NCI-H1417 (cell line): Measurements from ENCODE around the gene NEDD1.

Experiments
- DNase-seq, 3 experiments: peaks; one replicate each; lab custom pipeline; 2025; lab: John Stamatoyannopoulos, UW

NEDD1 gene, protein sequence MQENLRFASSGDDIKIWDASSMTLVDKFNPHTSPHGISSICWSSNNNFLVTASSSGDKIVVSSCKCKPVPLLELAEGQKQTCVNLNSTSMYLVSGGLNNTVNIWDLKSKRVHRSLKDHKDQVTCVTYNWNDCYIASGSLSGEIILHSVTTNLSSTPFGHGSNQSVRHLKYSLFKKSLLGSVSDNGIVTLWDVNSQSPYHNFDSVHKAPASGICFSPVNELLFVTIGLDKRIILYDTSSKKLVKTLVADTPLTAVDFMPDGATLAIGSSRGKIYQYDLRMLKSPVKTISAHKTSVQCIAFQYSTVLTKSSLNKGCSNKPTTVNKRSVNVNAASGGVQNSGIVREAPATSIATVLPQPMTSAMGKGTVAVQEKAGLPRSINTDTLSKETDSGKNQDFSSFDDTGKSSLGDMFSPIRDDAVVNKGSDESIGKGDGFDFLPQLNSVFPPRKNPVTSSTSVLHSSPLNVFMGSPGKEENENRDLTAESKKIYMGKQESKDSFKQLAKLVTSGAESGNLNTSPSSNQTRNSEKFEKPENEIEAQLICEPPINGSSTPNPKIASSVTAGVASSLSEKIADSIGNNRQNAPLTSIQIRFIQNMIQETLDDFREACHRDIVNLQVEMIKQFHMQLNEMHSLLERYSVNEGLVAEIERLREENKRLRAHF

DNA sequence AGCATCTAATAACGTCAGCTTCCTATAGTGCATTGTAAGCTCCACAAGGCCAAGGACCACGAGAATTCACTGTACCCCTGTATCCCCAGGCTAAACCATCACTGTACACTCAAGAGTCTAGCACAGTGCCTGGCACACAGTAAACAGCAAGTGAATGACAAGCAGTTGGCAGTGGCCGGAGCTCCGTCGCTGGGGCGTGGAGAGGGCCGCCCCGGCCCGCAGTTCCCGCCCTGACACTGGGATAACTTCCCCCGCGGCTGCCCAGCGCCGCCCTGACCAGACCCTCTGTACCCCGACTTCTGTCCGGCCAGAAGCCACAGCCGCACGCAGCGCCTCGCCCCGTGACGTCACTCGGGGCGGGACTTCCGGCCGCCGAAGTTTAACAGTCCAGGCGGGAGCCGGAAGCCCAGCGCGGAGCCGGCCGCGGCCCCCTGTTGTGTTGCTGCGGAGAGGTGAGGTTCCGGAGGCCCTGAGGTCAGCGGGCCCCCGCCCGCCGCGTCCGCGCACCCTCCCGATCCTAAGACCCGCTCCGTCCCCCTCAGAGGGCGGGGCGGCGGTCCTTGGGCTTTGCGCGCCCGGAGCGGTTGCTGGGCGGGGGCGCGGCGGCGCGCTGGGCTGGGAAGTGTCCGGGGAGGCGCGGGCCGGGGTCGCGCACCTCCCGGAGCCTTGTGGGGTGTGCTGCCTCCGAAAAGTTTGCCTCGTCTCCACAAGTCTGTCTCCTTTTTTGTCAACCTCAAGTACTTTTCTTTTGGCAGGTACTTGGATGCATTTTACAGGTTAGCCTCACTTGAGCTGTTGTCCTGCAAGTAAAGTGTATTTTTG is at the start of gene NEDD1:
NEDD1 (plus strand) TSS at position 409 of the 822 bp plus-strand sequence. CDS start 2,503 bp downstream, outside the sequence.
- peak; percentile 86 to 94 (median 93) for DNase-seq

DNA sequence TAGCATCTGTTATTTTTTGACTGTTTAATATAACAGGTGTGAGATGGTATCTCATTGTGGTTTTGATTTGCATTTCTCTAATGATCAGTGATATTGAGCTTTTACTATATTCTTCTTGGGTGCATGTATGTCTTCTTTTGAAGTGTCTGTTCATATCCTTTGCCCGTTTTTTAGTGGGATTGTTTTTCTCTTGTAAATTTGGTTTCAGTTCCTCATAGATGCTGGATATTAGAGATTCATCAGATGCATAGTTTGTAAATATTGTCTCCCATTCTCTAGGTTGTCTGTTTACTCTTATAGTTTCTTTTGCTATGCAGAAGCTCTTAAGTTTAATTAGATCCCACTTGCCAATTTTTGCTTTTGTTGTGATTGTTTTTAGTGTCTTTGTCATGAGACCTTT is 48.9 kb upstream of the NEDD1 start:
- DNase-seq = no peak

DNA sequence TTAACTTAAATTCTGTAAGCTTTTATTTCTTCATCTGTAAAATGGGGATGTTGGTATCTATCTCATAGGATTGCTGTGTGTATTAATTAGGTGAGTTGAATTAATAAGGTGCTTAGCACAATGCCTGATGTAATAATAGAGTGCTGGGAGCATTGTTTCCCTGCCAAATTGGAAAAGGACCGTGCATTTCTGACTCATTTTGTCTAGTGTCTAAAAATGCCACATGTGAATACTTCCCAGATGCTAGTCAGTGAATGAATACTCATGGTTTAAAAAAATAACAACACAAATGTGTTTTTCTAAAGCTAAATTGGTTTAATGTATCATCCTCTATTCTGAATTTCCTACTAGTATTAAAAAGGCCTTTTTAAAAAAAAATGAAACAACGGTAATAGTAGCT is 45.4 kb upstream of the NEDD1 start:
- DNase-seq = no peak

DNA sequence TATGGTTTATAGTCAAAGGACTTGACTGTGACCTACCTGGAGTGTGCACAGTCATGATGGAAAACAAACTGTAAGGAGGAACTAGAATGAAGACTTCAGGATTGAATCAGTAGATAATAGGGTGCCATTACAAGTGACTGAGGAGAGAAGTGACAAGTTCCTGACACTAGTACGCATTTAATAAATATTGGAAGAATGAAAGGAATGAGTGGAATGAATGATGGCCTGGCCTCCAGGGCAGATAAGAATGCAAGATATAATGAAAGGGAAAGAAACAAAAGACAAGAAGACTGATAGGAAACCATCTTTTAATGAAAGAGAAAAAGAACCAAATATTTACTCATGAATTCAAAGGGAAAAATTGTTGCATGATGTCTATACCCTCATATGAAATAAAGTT is 44.7 kb upstream of the NEDD1 start:
- DNase-seq = no peak

DNA sequence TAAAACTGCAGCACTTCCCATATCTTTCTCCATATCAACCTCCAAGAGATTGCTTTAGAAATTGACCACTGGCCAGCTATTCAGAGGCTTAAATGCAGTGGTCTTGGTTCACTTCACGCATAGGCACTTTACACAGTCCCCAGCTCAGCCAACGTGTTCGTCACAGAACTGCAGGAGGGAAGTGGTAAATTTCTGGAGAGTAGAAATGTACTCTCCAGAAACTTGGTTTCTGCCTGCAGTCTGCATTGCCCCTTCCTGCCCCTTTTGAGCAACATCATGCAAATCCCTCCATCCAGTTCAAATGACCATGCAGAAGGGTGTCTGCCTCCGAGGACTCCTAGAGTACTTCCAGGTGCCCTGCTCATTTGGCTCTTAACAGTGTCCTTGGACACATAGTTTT is 42.7 kb upstream of the NEDD1 start:
- no peak for DNase-seq

DNA sequence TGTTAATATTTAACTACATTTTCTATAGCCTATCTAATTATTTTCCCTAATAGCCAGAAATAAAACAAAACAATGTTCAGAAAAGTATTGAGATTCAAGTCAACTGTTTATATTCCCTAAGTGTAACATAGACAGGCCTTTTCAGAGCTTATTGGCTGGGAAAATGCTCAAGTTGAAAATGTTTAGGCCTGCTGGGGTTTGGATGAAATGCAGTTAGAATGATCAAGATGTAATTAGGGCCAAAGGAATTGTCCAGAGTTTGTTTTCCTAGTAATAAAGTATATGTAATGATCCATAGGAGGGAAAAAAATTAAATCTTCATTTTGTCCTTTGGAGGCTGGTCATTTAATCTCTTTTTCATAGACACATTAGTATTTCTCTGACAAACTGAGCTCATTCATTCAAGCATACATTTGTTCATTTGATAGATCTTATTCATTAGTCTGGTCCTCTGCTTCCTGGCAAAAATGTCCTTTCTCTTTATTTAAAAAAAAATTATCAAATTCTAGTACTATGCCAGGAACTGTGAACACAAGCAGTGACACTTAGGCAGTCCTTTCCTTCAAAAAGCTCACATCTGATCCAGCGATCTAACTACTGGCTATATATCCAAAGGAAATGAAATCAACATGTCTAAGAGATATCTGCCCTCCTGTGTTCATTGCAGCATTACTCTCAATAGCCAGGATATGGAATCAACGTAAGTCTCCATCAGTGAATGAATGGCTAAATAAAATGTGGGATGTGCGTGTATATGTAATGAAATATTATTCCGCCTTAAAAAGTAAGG is 40.1 kb upstream of the NEDD1 start:
- DNase-seq = peak in 1 of 3 experiments; percentile 7

DNA sequence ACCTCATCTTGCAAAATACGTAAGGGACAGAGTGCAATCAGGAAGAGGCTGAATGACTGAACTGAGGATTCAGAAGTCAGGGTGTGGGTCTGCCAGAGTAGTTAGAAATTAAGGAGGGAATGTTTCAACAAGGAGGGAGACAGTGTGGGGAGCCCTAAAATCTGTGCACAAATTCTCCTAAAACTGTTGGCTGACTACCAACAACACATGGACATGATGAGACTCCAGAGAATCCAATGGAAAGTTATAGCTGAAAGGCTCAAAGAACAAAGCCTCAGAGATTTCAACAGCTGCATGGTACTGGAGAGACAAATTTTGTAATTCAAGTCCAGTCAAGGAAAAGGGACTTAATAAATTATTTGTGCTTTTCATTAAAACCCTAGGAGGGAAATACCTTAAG is 36.1 kb upstream of the NEDD1 start:
- DNase-seq = no peak

DNA sequence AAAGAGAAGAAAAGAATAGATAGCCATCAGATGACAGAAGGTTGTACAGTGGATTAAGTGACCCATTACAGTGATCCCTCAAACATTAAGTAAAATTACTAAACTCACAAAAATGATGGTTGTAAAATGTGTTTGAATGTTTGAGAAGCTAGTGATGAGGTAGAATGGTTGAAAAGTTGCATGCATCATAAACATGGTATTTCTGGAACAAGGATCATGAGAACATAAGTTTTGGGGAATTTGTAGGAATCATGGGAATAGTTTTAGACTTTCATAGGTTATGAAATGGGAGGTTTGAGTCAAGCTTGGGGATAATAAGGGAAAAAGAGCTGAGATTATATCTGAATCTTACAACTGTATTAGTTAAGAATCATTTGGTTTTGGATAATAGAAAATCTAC is 34.1 kb upstream of the NEDD1 start:
- no peak for DNase-seq

DNA sequence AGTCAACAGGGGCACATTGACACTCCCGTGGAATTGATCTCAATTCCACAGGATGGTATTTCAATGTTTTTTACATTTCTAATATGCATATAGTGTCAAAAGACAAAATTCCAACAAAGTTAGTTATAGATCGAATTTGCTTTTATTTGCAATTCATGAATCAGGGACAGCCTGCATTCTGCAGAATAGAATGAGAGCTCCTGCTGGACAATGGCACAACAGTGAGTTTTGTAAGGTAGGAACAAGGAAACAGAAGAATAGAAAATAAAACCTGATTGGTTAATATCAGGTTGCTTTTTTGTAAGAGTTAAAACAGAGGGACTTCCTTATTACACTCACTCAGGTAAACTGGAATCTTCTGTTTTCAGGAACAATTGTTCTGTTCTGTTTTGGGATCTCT is 32.8 kb upstream of the NEDD1 start:
- DNase-seq = no peak

DNA sequence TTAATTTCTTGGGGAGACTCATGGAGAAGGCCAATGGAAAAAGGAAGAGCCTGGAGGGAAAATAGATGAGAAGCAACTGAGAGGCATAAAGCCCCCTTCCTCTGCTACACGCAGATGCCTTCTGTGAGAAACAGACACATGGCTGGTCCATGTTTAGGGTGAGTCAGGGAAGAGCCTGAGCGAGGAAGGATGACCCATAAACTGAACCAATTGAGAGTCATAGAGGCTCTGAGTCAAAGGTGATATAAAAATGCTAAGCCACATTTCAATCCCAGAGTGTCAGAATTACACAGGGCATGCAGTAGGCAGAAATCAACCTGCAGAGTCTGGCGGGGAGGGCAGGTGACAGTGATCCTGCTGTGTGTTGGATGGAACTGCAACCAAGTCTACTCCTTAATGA is 30.1 kb upstream of the NEDD1 start:
- DNase-seq = no peak

DNA sequence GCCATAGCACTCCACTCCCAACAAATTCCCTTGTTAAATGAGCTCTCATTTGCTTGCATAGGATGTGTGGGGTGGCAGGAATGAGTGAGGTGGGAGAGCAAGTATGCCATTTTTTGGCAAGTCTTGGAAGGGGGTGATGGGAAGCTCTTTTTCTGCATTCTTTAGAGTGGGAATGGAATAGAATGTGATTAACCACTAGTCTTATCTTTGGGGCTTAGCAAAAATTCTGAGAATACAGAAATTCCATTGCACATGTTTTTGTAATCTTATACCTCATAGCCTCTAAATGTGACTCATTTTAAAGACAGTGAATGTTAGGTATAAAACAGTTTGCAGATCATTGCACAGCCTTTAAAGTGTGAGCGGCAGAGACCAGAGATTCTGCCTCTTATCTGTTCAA is 28.4 kb upstream of the NEDD1 start:
- DNase-seq = no peak

DNA sequence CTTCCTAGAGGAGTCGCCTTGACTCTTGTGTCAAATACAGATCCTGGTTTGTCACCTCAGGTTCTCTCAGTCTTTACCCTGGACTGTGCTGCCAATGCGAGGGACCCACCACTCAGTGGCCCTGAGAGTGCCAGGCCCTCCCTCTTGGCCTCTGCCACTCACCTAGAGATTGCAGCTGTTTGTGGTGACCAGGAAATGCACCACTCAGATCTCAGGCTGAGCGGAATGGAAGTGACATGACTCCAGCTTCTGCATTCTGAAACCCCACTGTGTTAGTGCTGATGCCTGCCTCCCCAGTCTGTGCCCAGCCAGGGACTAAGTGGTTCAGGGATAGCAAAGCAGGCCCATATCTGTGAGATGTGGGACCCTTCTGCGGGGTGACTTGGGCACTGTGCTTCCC is 27.8 kb upstream of the NEDD1 start:
- no peak for DNase-seq

DNA sequence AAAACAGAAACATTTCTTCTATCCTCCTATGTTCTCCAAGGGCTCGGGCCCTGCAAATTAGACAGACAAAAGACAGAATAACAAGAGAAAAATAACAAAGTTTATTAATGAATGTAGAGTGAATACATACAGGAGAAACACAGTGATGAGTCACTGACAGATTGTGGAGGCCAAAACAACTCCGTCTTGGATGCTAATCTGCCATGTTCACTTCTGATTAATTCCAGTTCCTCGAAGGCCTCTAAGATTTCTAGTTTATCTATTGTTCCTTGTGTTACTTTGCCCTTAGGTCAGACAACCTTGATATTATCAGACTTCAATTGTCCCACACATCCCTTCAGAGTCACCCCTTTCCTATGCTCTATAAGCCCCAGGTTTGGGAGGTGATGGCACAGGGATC is 26.8 kb upstream of the NEDD1 start:
- no peak for DNase-seq

DNA sequence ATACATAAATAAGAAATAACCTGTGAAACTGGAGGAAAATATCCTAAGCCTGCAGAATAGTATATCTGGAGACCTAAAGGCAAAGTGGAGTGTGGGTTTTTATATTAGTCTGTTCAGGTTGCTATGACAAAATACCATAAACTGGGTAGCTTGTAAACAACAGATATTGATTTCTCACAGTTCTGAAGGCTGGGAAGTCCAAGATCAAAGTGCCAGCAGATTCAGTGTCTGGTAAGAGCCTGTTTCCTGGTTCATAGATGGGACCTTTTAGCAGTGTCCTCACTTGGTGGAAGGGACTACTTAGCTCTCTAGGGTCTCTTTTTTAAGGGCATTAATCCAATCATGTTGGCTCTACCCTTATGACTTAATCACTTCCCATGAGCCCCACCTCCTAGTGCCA is 25.4 kb upstream of the NEDD1 start:
- no peak for DNase-seq

DNA sequence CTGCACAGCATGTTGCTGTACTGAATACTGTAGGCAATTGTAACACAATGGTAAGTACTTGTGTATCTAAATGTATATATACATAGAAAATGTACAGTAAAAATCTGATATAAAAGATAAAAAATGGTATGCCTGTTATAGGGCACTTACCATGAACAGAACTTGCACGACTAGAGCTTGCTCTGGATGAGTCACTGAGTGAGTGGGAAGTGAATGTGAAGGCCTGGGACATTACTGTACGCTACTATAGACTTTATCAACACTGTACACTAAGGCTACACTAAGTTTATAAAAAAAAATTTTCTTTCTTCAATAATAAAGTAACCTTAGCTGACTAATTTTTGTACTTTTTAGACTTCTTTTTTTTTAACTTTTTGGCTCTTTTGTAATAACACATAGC is 24.2 kb upstream of the NEDD1 start:
- DNase-seq = no peak

DNA sequence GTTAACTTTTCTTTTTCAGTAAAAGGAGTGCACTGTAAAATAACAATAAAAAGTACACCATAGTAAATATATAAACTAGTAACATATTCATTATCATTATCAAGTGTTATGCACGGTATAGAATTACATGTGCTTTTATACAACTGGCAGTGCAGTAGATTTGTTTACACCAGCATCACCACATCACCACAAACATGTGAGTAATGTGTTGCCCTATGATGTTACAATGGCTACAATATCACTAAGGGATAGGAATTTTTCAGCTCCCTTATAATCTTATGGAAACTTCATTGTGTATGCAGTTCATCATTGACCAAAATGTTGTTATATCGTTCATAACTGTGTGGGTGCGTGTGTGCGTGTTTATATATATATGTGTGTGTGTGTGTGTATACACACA is 23.5 kb upstream of the NEDD1 start:
- no peak for DNase-seq

DNA sequence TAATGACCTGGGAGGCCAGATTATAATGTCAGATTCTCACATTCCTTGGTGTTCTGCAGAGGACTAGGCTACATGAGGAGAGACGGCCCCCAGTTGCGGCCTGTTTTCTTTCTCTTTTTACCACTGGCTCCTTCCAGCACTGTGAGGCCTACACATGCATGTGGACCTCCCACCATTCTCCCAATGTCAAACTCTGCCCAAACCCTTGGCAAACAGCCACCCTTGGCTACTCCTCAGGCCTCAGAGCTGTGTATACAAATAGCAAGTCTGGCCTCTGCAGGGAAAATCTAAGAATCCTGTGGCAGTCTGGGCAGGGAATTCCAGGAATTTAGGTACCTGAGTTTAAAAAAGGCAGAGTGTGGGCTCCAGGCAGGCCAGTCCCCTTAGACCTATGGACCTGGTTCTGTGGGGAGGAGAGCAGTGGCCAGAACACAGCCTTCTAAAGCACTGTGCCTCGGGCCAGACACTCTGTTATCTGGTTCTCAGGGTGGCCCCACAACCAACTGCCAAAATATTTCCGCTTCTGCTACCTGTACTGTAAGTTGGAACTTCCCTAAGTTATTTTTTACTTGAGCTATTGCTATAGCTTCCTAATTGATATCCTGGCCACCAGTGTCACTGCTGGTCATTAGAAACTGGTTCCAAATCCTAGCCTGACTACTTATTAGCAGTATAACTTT is 19.9 kb upstream of the NEDD1 start:
- no peak for DNase-seq

DNA sequence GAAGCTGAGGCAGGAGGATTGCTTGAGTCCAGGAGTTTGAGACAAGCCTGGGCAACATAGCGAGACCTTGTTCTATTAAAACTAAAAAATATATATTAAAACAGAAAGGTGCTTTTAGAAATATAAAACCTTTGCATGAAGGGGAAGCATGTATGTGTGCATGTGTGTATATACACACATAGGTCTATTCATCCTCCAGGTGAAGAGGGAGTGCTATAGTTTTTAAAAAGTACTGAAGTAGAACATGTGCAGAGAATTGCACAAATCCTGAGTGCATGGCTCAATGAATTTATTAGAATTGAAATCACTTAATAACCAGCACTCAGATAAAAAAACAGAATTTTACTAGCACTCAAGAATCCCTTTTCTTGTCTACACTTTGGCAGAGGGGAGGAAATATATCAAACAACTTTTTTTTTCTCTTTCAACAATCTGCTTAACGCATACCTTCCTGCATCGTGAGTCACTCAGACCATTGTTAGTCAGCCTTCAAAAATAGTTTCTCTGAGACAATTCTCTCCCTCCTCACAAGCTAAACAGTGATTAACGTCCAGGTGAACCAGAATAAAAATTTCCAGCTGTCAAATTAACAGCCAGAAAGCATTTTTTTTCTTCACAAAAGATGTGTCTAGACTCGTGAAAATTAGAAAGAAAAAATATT is 17.7 kb upstream of the NEDD1 start:
- DNase-seq = peak in 2 of 3 experiments; percentile 23 to 52

DNA sequence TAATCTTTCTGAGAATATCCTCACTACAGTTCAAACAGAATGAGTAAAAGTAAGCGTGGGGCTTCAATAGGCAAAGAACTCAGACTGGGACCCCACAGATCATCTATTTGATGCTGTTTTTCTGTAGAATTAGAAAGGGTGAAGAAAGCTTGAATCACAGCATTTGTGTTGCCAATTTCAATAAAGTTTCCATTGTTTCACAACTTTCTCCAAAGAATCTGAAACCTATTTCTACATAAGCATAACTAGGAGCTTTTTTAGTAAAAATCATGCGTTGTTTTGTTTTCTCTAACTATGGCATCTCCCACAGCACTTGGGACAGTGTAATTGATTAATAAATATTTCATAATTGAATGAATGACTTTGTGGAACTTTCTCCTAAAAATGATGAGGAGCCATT is 16.7 kb upstream of the NEDD1 start:
- DNase-seq = no peak

DNA sequence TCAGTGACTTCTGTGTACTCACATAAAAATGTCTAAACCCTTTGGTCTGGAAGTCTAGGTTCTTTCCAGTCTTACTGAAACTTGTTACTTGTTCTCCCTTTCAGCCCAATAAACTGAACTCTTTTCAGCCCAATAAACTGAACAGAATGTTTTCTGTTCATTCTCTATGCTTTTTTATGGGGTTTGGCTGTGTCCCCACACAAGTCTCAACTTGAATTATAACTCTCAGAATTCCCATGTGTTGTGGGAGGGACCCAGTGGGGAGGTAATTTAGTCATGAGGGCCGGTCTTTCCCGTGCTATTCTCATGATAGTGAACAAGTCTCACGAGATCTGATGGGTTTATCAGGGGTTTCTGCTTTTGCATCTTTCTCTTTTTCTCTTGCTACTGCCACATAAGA is 15.0 kb upstream of the NEDD1 start:
- no peak for DNase-seq

DNA sequence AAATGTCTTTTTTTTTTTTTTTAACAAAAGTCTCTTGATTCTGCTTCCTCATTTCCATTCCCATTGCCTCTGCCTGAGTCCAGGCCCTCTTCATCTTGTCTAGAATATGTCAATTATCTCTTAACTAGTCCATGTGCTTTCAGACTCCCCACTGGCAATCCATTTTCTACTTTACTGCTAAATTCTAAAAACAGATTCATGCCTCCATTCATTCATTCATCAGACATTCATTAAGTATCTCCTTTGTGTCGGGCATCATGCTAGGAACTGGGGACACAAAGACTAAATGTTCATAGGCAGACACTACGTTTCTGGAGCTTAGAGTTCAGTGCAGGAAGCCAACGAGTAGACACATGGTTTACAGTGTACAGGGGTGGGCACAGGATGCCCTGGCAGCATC is 9.6 kb upstream of the NEDD1 start:
- no peak for DNase-seq
